HEK293 (cell line): ENCODE results near the gene ARID4A.
A peak's percentile ranks its signal among the peaks of the same experiment; 100 is the strongest.
"Not testable (repeated sequence)": the region's sequence is repeated elsewhere in the genome, so short reads cannot be mapped to it uniquely, and the experiment has no call there.

Source experiments
- CTCF ChIA-PET: fragments of 350-600 bp; formaldehyde crosslinking; extraction: SDS; loops from one replicate; lab custom pipeline; 2021; ENCODE audit warnings: antibody characterized with exemption; lab: Yijun Ruan, JAX
- POLR2A ChIA-PET: fragments of 300-600 bp; formaldehyde crosslinking; extraction: SDS; loops from one replicate; lab custom pipeline; 2020; ENCODE audit warnings: antibody characterized with exemption, inconsistent platforms; lab: Yijun Ruan, JAX
- H3K27ac ChIP-seq: fragments of 200-500 bp; sonication (Bioruptor generic); 2 replicates; pipeline ENCODE4 v1.5.1; 2014; ENCODE audit warnings: low read depth, low read length, control low read depth, inconsistent platforms; ENCODE audit errors: extremely low read depth
- H3K36me3 ChIP-seq, 2 experiments: fragments of 200-500 bp in 1 of 2; sonication (Bioruptor generic) in 1 of 2; 1 replicate in 1 of 2; 2 replicates in 1 of 2; pipeline ENCODE4 v1.5.1; 2014 to 2017; ENCODE audit warnings: inconsistent platforms in 2 of 2, low read length in 2 of 2; ENCODE audit not compliant: control insufficient read depth in 2 of 2, insufficient read depth in 1 of 2
- H3K4me1 ChIP-seq: fragments of 200-500 bp; sonication (Bioruptor generic); 2 replicates; pipeline ENCODE4 v1.5.1; 2014; ENCODE audit warnings: mild to moderate bottlenecking, low read length, inconsistent platforms; ENCODE audit not compliant: control insufficient read depth, insufficient read depth
- H3K4me3 ChIP-seq: 2 replicates; pipeline ENCODE4 v1.5.1; 2011; ENCODE audit warnings: low read depth, mild to moderate bottlenecking, control low read depth, low read length, moderate library complexity
- H3K9me3 ChIP-seq: fragments of 200-500 bp; sonication (Bioruptor generic); 2 replicates; pipeline ENCODE4 v1.5.1; 2014; ENCODE audit warnings: low read depth, low read length, inconsistent platforms; ENCODE audit not compliant: control insufficient read depth, insufficient read depth
- FEZF1 ChIP-seq: fragments of 450-650 bp; formaldehyde crosslinking; IDR thresholded peaks from 2 replicates; pipeline ENCODE4 v1.5.1; 2016; ENCODE audit warnings: missing biosample characterization, missing genetic modification characterization
- OSR2 ChIP-seq: fragments of 450-650 bp; formaldehyde crosslinking; IDR thresholded peaks from 2 replicates; pipeline ENCODE4 v1.5.1; 2016; ENCODE audit warnings: missing biosample characterization, missing genetic modification characterization
- SP3 ChIP-seq: fragments of 450-650 bp; formaldehyde crosslinking; IDR thresholded peaks from 2 replicates; pipeline ENCODE4 v1.5.1; 2016; ENCODE audit warnings: missing biosample characterization, missing genetic modification characterization
- ZIC2 ChIP-seq: fragments of 450-650 bp; formaldehyde crosslinking; IDR thresholded peaks from 2 replicates; pipeline ENCODE4 v1.5.1; 2016; ENCODE audit warnings: missing biosample characterization, missing genetic modification characterization
- ZNF155 ChIP-seq: fragments of 450-650 bp; formaldehyde crosslinking; IDR thresholded peaks from 2 replicates; pipeline ENCODE4 v1.5.1; 2016; ENCODE audit warnings: missing biosample characterization, missing genetic modification characterization
- ZNF221 ChIP-seq: fragments of 450-650 bp; formaldehyde crosslinking; IDR thresholded peaks from 2 replicates; pipeline ENCODE4 v1.5.1; 2017; ENCODE audit warnings: missing biosample characterization, missing genetic modification characterization, borderline replicate concordance
- ZNF37A ChIP-seq: fragments of 450-650 bp; IDR thresholded peaks from 2 replicates; pipeline ENCODE4 v1.5.1; 2018; ENCODE audit warnings: missing biosample characterization, missing genetic modification characterization
- ZNF561 ChIP-seq: fragments of 450-650 bp; IDR thresholded peaks from 2 replicates; pipeline ENCODE4 v1.5.1; 2018; ENCODE audit warnings: missing biosample characterization, missing genetic modification characterization, borderline replicate concordance
- ZNF701 ChIP-seq: fragments of 450-650 bp; formaldehyde crosslinking; IDR thresholded peaks from 2 replicates; pipeline ENCODE4 v1.5.1; 2016; ENCODE audit warnings: missing biosample characterization, missing genetic modification characterization
- ZNF843 ChIP-seq: fragments of 450-650 bp; formaldehyde crosslinking; IDR thresholded peaks from 2 replicates; pipeline ENCODE4 v1.5.1; 2016; ENCODE audit warnings: missing biosample characterization, missing genetic modification characterization
- TF ChIP-seq, protein P1 (sequence below): fragments of 450-650 bp; formaldehyde crosslinking; IDR thresholded peaks from 2 replicates; pipeline ENCODE4 v1.5.1; 2016; ENCODE audit warnings: missing biosample characterization, missing genetic modification characterization
- TF ChIP-seq, protein P2 (sequence below): fragments of 450-650 bp; formaldehyde crosslinking; IDR thresholded peaks from 2 replicates; pipeline ENCODE4 v1.5.1; 2016; ENCODE audit warnings: missing biosample characterization, missing genetic modification characterization, borderline replicate concordance

ARID4A gene

DNA sequence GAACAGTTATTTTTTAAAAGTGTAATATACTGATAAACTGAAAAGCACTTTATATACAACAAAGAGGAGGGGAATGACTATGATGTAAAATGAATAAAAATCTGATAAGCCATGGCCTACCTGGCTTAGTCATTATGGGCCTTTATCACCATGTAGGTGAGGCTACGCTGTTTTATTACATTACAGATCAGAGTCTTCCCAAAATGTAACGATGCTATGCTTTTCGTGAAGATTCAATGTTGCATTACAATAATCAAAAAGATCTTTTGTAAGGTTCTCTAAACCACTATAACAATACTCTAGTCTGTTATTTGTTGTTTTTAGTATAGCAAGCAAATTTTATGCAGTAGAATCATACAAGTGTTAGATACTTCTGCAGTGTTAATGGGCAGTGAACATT, 34.2 kb downstream of the ARID4A start:
- Histone ChIP-seq H3K27ac (no peak overlapping the region), H3K4me1 (peaks cover 4% of the 10 kb centered on the region), H3K4me3 (no peak overlapping the region), H3K36me3 (peaks cover 30 to 35% of the 10 kb centered on the region in 2 experiments), H3K9me3 (no peaks in the 10 kb centered on the region)
- CTCF ChIA-PET: interaction anchor here (1.5 kb wide), 1 partner anchor 64 kb away, joined by 3 read pairs; no protein-coding TSS in a partner anchor
- POLR2A ChIA-PET: no interaction called here
- no peak for TF ChIP-seq ZIC2 (tag by site-specific recombination)
- TF ChIP-seq ZNF221: no peak
- TF ChIP-seq, protein P1, sequence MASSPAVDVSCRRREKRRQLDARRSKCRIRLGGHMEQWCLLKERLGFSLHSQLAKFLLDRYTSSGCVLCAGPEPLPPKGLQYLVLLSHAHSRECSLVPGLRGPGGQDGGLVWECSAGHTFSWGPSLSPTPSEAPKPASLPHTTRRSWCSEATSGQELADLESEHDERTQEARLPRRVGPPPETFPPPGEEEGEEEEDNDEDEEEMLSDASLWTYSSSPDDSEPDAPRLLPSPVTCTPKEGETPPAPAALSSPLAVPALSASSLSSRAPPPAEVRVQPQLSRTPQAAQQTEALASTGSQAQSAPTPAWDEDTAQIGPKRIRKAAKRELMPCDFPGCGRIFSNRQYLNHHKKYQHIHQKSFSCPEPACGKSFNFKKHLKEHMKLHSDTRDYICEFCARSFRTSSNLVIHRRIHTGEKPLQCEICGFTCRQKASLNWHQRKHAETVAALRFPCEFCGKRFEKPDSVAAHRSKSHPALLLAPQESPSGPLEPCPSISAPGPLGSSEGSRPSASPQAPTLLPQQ (tag by site-specific recombination): no peak
- no peak for TF ChIP-seq ZNF37A (tag by site-specific recombination)
- TF ChIP-seq OSR2 (tag by site-specific recombination): no peak
- TF ChIP-seq ZNF561 (tag by site-specific recombination): no peak
- no peak for TF ChIP-seq SP3 (tag by site-specific recombination)
- TF ChIP-seq, protein P2, sequence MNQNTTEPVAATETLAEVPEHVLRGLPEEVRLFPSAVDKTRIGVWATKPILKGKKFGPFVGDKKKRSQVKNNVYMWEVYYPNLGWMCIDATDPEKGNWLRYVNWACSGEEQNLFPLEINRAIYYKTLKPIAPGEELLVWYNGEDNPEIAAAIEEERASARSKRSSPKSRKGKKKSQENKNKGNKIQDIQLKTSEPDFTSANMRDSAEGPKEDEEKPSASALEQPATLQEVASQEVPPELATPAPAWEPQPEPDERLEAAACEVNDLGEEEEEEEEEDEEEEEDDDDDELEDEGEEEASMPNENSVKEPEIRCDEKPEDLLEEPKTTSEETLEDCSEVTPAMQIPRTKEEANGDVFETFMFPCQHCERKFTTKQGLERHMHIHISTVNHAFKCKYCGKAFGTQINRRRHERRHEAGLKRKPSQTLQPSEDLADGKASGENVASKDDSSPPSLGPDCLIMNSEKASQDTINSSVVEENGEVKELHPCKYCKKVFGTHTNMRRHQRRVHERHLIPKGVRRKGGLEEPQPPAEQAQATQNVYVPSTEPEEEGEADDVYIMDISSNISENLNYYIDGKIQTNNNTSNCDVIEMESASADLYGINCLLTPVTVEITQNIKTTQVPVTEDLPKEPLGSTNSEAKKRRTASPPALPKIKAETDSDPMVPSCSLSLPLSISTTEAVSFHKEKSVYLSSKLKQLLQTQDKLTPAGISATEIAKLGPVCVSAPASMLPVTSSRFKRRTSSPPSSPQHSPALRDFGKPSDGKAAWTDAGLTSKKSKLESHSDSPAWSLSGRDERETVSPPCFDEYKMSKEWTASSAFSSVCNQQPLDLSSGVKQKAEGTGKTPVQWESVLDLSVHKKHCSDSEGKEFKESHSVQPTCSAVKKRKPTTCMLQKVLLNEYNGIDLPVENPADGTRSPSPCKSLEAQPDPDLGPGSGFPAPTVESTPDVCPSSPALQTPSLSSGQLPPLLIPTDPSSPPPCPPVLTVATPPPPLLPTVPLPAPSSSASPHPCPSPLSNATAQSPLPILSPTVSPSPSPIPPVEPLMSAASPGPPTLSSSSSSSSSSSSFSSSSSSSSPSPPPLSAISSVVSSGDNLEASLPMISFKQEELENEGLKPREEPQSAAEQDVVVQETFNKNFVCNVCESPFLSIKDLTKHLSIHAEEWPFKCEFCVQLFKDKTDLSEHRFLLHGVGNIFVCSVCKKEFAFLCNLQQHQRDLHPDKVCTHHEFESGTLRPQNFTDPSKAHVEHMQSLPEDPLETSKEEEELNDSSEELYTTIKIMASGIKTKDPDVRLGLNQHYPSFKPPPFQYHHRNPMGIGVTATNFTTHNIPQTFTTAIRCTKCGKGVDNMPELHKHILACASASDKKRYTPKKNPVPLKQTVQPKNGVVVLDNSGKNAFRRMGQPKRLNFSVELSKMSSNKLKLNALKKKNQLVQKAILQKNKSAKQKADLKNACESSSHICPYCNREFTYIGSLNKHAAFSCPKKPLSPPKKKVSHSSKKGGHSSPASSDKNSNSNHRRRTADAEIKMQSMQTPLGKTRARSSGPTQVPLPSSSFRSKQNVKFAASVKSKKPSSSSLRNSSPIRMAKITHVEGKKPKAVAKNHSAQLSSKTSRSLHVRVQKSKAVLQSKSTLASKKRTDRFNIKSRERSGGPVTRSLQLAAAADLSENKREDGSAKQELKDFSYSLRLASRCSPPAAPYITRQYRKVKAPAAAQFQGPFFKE (tag by site-specific recombination): no peak

DNA sequence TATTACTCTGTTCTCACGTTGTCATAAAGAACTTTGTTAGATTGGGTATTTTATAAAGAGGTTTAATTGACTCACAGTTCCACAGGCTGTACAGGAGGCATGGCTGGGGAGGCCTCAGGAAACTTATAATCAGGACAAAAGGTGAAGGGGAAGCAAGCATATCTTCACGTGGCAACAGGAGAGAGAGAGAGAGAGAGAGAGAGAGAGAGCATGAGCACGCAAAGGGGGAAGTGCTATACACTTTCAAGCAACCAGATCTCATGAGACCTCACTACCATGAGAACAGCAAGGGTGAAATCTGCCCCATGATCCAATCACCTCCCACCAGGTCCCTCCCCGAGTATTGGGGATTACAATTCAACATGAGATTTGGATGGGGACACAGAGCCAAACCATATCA, 41.3 kb downstream of the ARID4A start:
- H3K4me3 ChIP-seq, CTCF ChIA-PET, POLR2A ChIA-PET, H3K9me3 ChIP-seq, H3K27ac ChIP-seq, H3K4me1 ChIP-seq: not testable (repeated sequence)
- H3K36me3 ChIP-seq: peaks cover 12 to 24% of the 10 kb centered on the region in 2 experiments
- TF ChIP-seq ZNF701: peak; percentile 82; the same call in 1 of the 2 replicates

DNA sequence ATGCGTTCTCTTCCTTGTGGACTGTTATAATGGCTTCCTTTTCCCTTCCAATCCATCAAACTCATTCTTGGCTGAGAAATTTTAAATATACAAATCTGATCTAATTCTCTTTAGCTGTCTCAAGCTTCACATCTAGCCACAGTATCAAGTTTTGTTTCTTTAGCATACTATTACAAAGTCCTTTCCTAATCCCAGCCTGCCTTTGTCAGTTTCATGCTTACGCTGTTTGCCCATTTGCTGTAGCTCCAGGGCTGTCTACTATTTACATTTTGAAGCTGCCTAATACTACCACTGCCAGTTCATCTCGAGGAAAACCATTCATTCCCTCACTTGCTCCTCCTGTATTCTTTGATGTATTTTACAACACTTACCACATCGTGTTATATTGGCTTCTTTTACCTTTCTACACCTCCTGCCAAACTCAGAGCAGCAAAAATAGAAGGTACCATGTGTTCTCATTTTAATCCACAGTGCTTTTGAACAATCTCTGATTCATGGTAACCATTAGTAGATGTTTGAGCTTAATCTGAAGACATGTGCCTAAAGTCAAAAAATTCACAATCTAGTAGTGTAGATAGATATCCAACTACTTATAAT, 42.9 kb downstream of the ARID4A start:
- Histone ChIP-seq H3K36me3 (peaks cover 15 to 23% of the 10 kb centered on the region in 2 experiments), H3K9me3 (no peaks in the 10 kb centered on the region), H3K27ac (no peak overlapping the region), H3K4me1 (no peaks in the 10 kb centered on the region), H3K4me3 (no peak overlapping the region)
- ChIA-PET POLR2A (interaction anchor here (0.7 kb wide), 1 partner anchor 55 kb away, joined by 3 read pairs; the partner anchor contains the start of gene TOMM20L), CTCF (interaction anchor here (0.6 kb wide), 1 partner anchor 59 kb away, joined by 5 read pairs; no protein-coding TSS in a partner anchor)
- TF ChIP-seq ZNF843 (tag by site-specific recombination) (no peak), FEZF1 (peak; percentile 57; the same call in 1 of the 2 replicates), ZNF155 (tag by site-specific recombination) (no peak)

DNA sequence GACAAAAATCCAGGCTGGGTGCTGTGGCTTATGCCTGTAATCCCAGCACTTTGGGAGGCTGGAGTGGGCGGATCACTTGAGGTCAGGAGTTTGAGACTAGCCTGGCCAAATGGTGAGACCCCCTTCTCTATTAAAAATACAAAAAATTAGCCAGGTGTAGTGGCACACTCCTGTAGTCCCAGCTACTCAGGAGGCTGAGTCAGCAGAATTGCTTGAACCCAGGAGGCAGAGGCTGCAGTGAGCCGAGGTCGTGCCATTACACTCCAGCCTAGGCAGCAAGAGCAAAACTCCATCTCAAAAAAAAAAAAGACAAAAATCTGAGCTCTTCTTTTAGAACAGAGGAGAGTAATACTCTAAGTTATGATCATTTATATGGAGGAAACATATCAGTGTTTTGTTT, 45.2 kb downstream of the ARID4A start:
- POLR2A ChIA-PET, H3K4me1 ChIP-seq, H3K9me3 ChIP-seq, CTCF ChIA-PET, H3K4me3 ChIP-seq, H3K27ac ChIP-seq: not testable (repeated sequence)
- peaks cover 34 to 37% of the 10 kb centered on the region in 2 experiments for H3K36me3 ChIP-seq
